WTC11 (cell line): ENCODE data around the gene ABCG4. TPM values are rescaled to one million over a fixed set of nuclear protein-coding genes. Genes with fewer than 3 reads are reported as not detected.
A peak's percentile ranks its signal among the peaks of the same experiment; 100 is the strongest.

Source experiments
- ATAC-seq: fragments of 200-7000 bp; cut with Tn5 transposase; 2 replicates; pipeline ENCODE4 v1.10.0; 2021; ENCODE audit warnings: mild to moderate bottlenecking, moderate library complexity
- CTCF ChIA-PET: fragments of 300-600 bp; sonication (Branson Sonifier 250); formaldehyde crosslinking; loops from one replicate; lab custom pipeline; 2021; ENCODE audit warnings: antibody characterized with exemption; lab: Charles Lee
- POLR2A ChIA-PET: fragments of 350-600 bp; sonication (Branson Sonifier 250); formaldehyde crosslinking; loops from one replicate; lab custom pipeline; 2021; ENCODE audit warnings: antibody characterized with exemption; lab: Charles Lee
- DNase-seq: peaks from one replicate; pipeline ENCODE4 v3.0.0; 2021; ENCODE audit warnings: low spot score
- H3K27ac Mint-ChIP-seq: 2 replicates; pipeline ENCODE4 v1.8.0; 2021; ENCODE audit warnings: mixed read lengths
- H3K27me3 Mint-ChIP-seq: 2 replicates; pipeline ENCODE4 v1.8.0; 2021; ENCODE audit warnings: low read depth, mild to moderate bottlenecking, moderate library complexity, mixed read lengths
- H3K36me3 Mint-ChIP-seq: 2 replicates; pipeline ENCODE4 v1.8.0; 2021; ENCODE audit warnings: mixed read lengths
- H3K4me1 Mint-ChIP-seq: 2 replicates; pipeline ENCODE4 v1.8.0; 2022; ENCODE audit warnings: mixed read lengths
- H3K4me3 Mint-ChIP-seq: 2 replicates; pipeline ENCODE4 v1.8.0; 2021; ENCODE audit warnings: mild to moderate bottlenecking, moderate library complexity, mixed read lengths
- H3K9me3 Mint-ChIP-seq: 2 replicates; pipeline ENCODE4 v1.8.0; 2021; ENCODE audit warnings: mixed read lengths
- ARID4B ChIP-seq: sonication (generic); formaldehyde crosslinking; IDR thresholded peaks from 2 replicates; pipeline ENCODE4 v1.8.0; 2023; ENCODE audit warnings: missing genetic modification reagents, mild to moderate bottlenecking, borderline replicate concordance
- ATF6 ChIP-seq: sonication (generic); formaldehyde crosslinking; IDR thresholded peaks from 2 replicates; pipeline ENCODE4 v1.8.1; 2023; ENCODE audit warnings: mild to moderate bottlenecking, missing genetic modification reagents
- EMX1 ChIP-seq: fragments of 250-450 bp; sonication (Bioruptor Pico); IDR thresholded peaks from 2 replicates; pipeline ENCODE4 v1.8.0; 2021; ENCODE audit warnings: mild to moderate bottlenecking
- ESRRA ChIP-seq: sonication (generic); formaldehyde crosslinking; IDR thresholded peaks from 2 replicates; pipeline ENCODE4 v1.8.1; 2022; ENCODE audit warnings: mild to moderate bottlenecking, missing genetic modification reagents, borderline replicate concordance
- FOXK1 ChIP-seq: sonication (generic); formaldehyde crosslinking; IDR thresholded peaks from 2 replicates; pipeline ENCODE4 v1.8.0; 2022; ENCODE audit warnings: mild to moderate bottlenecking, moderate library complexity, missing genetic modification reagents
- FOXP4 ChIP-seq: sonication (generic); formaldehyde crosslinking; IDR thresholded peaks from 2 replicates; pipeline ENCODE4 v1.8.0; 2022; ENCODE audit warnings: mild to moderate bottlenecking, missing genetic modification reagents
- IRF1 ChIP-seq: sonication (generic); formaldehyde crosslinking; IDR thresholded peaks from 2 replicates; pipeline ENCODE4 v1.8.0; 2023; ENCODE audit warnings: missing genetic modification reagents
- KAT7 ChIP-seq: sonication (generic); formaldehyde crosslinking; IDR thresholded peaks from 2 replicates; pipeline ENCODE4 v1.8.1; 2023; ENCODE audit warnings: missing genetic modification reagents, mild to moderate bottlenecking, borderline replicate concordance
- SP1 ChIP-seq: sonication (generic); formaldehyde crosslinking; conservative IDR thresholded peaks from 2 replicates; pipeline ENCODE4 v1.8.1; 2022; ENCODE audit warnings: missing genetic modification reagents
- ZNF121 ChIP-seq: sonication (generic); formaldehyde crosslinking; IDR thresholded peaks from 2 replicates; pipeline ENCODE4 v1.8.0; 2023; ENCODE audit warnings: missing genetic modification reagents
- ZNF263 ChIP-seq: sonication (generic); formaldehyde crosslinking; IDR thresholded peaks from 2 replicates; pipeline ENCODE4 v1.8.1; 2022; ENCODE audit warnings: low read depth, mild to moderate bottlenecking, moderate library complexity, missing genetic modification reagents
- total RNA-seq: library from RNA; stranded (reverse); gene quantifications from 3 replicates; pipeline ENCODE4 v1.2.3, GENCODE V29; 2021

The ABCG4 gene
- total RNA-seq, 1 experiment from 2014 or later, result 4.4 TPM

- CTCF ChIA-PET, result interaction anchor here (0.6 to 2.9 kb wide), 14 partner anchors 11 to 249 kb away, joined by 3 to 14 read pairs (median 4); partner anchors contain the start of genes CBL, MCAM and NLRX1
- TF ChIP-seq FOXP4 (no peak), ARID4B (CRISPR knock-in tag) (peak; percentile 39; the same call in 1 of the 2 replicates), EMX1 (no peak), ESRRA (CRISPR knock-in tag) (no peak), SP1 (CRISPR knock-in tag) (peak; percentile 47; the same call in 1 of the 2 replicates), ZNF263 (CRISPR knock-in tag) (peak; percentile 54; the same call in 1 of the 2 replicates), FOXK1 (CRISPR knock-in tag) (peak; percentile 66)
- TF ChIP-seq, all 79 proteins: peak for 4
- peak; percentile 82 for ATAC-seq
- H3K4me3 Mint-ChIP-seq, result peak within 1 kb of the TSS; percentile 82
- POLR2A ChIA-PET, result interaction anchor here (0.5 to 2.6 kb wide), 7 partner anchors 9 to 138 kb away, joined by 3 to 12 read pairs (median 5); partner anchors contain the start of genes HINFP, HMBS and NLRX1
- DNase-seq, result peak; percentile 86
- H3K27ac Mint-ChIP-seq, result peak within 1 kb of the TSS; percentile 38; the same call in 1 of the 2 replicates
- H3K27me3 Mint-ChIP-seq, result peaks cover 18% of the 10 kb centered on the region
- H3K36me3 Mint-ChIP-seq, result no peaks in the 10 kb centered on the region
- no peaks in the 10 kb centered on the region for H3K9me3 Mint-ChIP-seq
- H3K4me1 Mint-ChIP-seq, result peaks cover 40% of the 10 kb centered on the region
Measured at GRCh38 chr11:119106564-119107537, 42.0 kb upstream of the ABCG4 start, which contains the start of gene C2CD2L. C2CD2L (plus strand) TSS chr11:119107344; CDS start chr11:119107742, 398 bp downstream.

- H3K4me1 Mint-ChIP-seq, result peaks cover 40% of the 10 kb centered on the region
- CTCF ChIA-PET, result interaction anchor here (0.6 to 2.9 kb wide), 13 partner anchors 12 to 249 kb away, joined by 3 to 14 read pairs (median 4); partner anchors contain the start of genes MCAM and NLRX1
Measured at GRCh38 chr11:119107538-119108145, 41.2 kb upstream of the ABCG4 start.

More at GRCh38 chr11:119107538-119108145, 41.2 kb upstream of the ABCG4 start:
- ATAC-seq, result peak; percentile 5
- no peak for DNase-seq
- Mint-ChIP-seq H3K36me3 (no peaks in the 10 kb centered on the region), H3K4me3 (peak overlapping the region; percentile 82), H3K27me3 (peaks cover 18% of the 10 kb centered on the region), H3K27ac (no peak overlapping the region), H3K9me3 (no peaks in the 10 kb centered on the region)
- TF ChIP-seq IRF1 (CRISPR knock-in tag), result no peak
- no peak for TF ChIP-seq ATF6 (CRISPR knock-in tag)
- TF ChIP-seq KAT7 (CRISPR knock-in tag), result 0 out of 2 replicates have a peak, but pooled peaks have one; percentile 26
- no peak for TF ChIP-seq ZNF121 (CRISPR knock-in tag)
- POLR2A ChIA-PET, result interaction anchor here (0.5 to 2.6 kb wide), 4 partner anchors 8 to 137 kb away, joined by 4 to 12 read pairs (median 6); partner anchors contain the start of gene HMBS
